GM18508 (cell line): ENCODE measurements around the gene COMMD2.

ENCODE experiments used
- ATAC-seq: cut with Tn5 transposase; IDR thresholded peaks from one replicate; pipeline ENCODE4 v1.9.1; 2021; ENCODE audit warnings: moderate number of reproducible peaks; ENCODE audit not compliant: insufficient read depth, unreplicated experiment

COMMD2 gene

GRCh38 chr3:149752051-149752787, at the start of gene COMMD2:
TSS of gene COMMD2 (minus strand) at chr3:149752489. CDS start at chr3:149752444, 45 bp downstream.
- ATAC-seq: peak; percentile 99

- ATAC-seq: no peak
These were observed 49.4 kb upstream of the COMMD2 start for GRCh38 chr3:149801639-149802038.

- no peak for ATAC-seq
These were observed 48.9 kb upstream of the COMMD2 start for GRCh38 chr3:149801195-149801594.

DNA sequence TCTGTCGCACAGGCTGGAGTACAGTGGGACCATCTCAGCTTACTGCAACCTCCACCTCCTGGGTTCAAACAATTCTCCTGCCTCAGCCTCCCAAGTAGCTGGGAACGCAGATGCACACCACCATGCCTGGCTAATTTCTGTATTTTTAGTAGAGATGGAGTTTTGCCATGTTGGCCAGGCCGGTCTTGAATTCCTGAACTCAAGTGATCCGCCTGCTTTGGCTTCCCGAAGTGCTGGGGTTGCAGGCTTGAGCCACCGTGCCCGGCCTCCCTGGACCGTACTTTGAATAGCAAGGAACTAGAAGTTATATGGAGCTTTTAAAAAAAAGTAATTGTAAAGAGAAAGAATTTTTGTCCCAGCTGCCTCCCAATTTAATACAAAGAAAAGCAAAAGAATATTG, 48.4 kb upstream of the COMMD2 start:
- ATAC-seq: no peak

GRCh38 chr3:149796026-149796425, 43.7 kb upstream of the COMMD2 start:
- no peak for ATAC-seq

DNA sequence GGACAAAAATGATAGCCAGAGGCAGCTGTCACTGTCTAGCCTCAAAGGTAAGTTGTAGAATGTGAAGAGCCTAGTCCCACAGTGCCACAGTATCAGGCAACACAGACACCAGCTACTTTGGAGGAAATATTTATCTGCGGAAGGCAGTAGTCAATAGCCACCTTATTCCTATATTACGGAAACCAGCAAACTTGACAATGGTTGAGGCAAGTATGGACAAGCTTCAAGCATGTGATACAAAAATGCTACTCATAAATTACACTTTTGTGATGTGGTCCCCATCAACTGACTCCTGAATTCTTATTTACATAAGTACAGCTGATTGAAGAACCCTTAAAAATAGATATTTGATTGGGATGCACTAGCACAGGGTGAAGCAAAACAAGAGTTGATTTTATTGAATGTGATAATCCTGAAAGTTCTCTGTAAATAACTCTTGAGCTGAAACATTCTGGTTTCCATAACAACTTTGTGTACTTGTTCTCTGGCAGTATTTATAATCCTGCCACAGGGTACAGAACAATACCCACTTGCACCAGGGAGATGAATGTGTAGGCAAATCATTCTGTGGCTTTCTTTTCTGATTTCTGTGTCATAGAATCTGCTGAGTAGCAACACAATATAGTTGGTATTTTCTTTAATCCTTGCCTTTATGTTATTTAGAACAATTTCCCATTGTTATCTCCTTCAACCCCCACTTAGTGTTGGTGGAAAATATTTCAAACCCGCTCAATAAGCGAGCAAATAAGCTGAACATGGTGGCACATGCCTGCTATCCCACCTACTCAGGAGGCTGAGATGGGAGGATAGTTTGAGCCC, 40.4 kb upstream of the COMMD2 start, which contains the start of gene ANKUB1:
TSS of gene ANKUB1 (minus strand) at position 103 of the 819 bp plus-strand sequence. CDS start 188 bp downstream, outside the sequence.
- ATAC-seq: no peak

DNA sequence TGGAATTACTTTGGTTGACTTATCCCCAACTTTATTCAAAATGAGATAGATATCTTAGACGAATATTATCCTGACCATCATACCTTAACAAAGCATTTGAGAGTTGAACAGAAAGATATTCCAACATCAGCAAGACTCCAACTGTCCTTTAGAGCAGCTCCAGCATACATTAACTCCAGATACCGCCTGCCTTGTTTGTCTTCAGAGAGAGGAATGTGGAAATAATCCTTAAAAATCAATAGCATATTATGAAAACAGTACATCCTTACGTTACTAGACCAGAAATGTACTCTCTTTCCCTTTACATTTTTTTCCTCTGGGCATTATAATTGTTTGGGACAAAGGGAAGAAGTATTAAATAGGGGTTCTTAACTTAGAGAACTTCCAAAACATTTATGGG, 38.4 kb upstream of the COMMD2 start:
- no peak for ATAC-seq

DNA sequence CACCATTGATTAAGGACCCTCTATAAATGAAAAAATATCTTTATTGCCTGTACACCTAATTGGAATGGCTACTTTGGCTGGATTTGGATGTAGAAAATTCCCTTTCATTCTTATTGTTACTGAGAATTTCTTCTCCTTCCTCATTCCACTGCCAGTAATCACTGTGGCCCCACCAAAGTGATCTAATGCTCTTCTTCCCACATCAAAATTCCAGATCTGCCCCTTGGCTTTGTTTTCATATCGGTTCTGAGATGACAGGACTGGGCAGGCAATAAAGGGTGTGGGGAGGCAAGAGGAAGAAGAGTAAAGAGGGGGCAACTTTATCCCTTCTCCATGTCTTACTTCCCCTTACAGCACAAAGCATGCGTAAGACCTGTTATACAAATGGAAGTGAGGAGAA, 38.0 kb upstream of the COMMD2 start:
- no peak for ATAC-seq

GRCh38 chr3:149784064-149784704, 31.9 kb upstream of the COMMD2 start:
- no peak for ATAC-seq

GRCh38 chr3:149783576-149783975, 31.3 kb upstream of the COMMD2 start:
- ATAC-seq: no peak

- no peak for ATAC-seq
These were observed 29.5 kb upstream of the COMMD2 start for GRCh38 chr3:149781741-149782140.

GRCh38 chr3:149781211-149781610, 28.9 kb upstream of the COMMD2 start:
- ATAC-seq: no peak

GRCh38 chr3:149777414-149778214, 25.3 kb upstream of the COMMD2 start:
- no peak for ATAC-seq

DNA sequence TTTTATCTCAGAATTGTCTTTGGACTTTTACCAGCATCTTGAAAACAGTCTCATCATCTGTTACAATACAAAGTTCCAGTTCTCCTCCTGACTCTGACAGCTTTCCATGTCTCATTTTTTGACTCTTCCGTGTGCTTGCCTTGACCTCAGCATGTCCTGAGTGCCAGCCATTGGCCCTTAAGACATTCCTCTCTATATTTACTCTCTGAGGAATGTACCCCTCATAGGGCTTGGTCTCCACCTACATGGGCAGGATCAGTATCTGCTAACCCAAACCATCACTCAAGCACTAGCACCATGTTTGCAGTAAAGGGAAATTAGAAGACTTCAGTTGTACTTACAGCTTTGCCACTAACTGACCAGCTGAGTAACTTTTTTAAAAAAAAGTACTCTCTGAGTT, 23.9 kb upstream of the COMMD2 start:
- no peak for ATAC-seq

- no peak for ATAC-seq
These were observed 20.6 kb upstream of the COMMD2 start for GRCh38 chr3:149772861-149773260.

DNA sequence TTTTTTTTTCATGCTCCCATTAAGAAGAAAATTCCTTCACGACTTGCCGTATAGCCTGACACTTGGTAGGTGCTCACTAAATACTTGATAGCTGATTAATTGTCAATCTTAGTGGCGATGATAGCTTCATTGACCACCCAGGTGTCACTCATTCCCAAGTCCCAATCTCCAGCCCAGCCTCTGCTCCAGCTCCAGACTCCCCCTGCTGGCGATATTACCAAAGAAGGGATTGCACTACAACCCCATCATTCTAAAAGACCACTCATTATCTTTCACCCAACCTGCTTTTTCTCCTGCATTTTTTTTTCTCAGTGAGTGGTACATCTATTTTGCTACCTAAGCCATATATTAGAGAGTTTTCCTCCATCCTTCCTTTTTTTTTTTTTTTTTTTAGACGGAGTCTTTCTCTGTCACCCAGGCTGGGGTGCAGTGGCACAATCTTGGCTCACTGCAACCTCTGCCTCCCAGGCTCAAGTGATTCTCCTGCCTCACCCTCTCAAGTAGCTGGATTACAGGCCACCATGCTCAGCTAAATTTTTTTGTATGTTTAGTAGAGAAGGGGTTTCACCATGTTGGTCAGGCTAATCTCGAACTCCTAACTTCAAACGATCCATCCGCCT, 19.5 kb upstream of the COMMD2 start:
- no peak for ATAC-seq

GRCh38 chr3:149770246-149770645, 18.0 kb upstream of the COMMD2 start:
- no peak for ATAC-seq

GRCh38 chr3:149768704-149769103, 16.4 kb upstream of the COMMD2 start:
- ATAC-seq: no peak

DNA sequence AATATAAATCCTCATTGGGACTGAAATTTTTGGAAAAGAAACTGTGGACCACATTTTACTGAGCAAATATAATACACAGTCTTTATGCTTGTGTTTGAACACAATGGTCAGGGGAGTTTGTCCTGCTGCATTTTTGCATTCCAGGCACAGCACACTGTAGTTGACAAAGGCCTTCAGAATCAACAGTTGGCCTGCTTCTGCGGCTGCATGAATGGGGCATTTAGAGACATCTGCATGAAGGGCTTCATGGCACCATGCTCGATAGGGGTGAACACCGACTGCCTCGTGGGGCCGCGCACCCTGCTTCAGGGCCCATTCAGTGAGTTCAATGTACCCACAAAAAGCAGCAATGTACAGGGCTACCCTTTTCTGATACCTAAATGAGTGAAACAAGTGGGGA, 15.4 kb upstream of the COMMD2 start:
- no peak for ATAC-seq
